ENCODE results near the gene MTERF4.

MTERF4 gene

GRCh38 chr2:241139531-241140444 lies 37.7 kb upstream of the MTERF4 start:
- no peak for TF ChIP-seq POLR2A (IDR thresholded peaks at IDR 0.05; ENCODE audit: low read length)
- TF ChIP-seq GATA1 (IDR thresholded peaks at IDR 0.05; ENCODE audit: low read depth, low read length), result no peak

GRCh38 chr2:241138471-241138870 lies 36.4 kb upstream of the MTERF4 start:
- TF ChIP-seq GATA1 (IDR thresholded peaks at IDR 0.05; ENCODE audit: low read depth, low read length) (no peak), POLR2A (IDR thresholded peaks at IDR 0.05; ENCODE audit: low read length) (no peak)
- no peak for DNase-seq

More at GRCh38 chr2:241139531-241140444, 37.7 kb upstream of the MTERF4 start:
- no peak for DNase-seq

DNA sequence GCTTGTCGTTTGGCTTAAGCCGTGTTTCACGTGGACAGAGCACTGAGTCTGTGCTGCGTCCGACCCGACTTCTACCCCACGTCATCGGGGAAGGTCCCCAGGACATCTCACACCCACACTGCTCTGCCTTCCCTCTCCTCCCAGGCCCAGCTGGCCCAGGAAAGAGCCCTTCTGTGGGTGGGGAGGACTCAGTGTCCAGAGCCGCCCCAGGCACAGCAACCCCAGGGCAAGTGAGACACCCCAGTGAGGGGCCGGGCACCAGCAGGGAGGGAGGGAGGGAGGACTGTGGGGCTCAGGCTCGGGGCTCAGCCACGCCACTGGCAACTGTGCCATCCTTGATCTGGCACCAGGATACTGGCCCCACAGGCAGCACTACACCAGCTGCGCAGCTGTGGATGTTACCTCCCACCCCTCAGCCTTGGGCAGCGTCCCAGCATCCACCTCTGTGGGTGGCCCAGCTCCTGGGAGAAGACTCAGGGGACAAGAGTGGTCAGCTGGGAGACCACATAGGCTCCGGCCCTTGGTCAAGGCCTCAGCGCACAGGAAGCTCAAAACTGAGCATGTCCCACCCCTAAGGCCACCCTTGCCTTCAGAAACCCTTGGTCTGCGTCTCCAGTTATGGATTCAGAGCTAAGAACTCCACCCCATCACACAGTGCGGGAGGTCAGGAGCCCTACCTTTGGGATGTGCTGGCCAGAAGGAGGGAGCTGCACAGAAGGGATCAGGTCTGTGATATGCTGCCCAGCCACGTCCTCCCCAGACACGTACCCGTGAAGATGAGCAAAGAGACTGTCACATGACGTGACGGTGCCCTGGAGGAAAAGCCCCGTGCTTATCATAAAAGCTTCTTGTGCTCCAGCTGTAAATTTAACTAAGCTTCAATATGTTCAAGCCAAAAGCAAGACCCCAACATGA lies 35.4 kb upstream of the MTERF4 start:
- TF ChIP-seq GATA1 (IDR thresholded peaks at IDR 0.05; ENCODE audit: low read depth, low read length) (no peak), POLR2A (IDR thresholded peaks at IDR 0.05; ENCODE audit: low read length) (no peak)
- no peak for DNase-seq

DNA sequence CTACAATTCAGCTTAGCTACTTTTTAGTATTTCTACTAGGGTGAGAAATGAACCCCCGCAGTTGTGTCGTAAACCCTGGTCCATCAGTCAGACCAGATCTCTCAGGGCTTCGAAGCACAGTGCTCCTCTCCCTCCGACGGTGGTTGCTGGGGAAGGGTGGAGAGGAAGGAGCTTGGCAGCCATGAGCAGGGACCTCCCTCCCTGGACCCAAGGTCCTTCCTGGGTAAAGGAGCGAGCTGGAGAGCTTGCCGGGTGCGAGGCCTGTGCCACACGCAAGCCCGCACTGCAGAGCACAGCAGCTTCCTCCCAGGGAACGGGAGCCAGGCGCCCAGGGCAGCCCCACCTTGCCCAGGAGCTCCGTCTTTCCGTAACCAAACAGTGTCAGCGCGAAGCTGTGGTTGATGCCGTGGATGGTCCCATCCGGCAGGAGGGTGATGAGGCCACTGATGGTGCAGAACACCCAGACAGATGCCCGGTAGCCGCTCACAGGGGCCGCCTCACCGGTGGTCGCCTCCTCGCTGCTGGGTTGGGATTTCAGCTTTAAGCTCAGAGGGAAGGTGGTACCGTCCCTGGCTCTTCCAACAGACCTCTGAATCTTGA lies 34.7 kb upstream of the MTERF4 start:
- no peak for DNase-seq
- TF ChIP-seq GATA1 (IDR thresholded peaks at IDR 0.05; ENCODE audit: low read depth, low read length) (no peak), POLR2A (IDR thresholded peaks at IDR 0.05; ENCODE audit: low read length) (no peak)

DNA sequence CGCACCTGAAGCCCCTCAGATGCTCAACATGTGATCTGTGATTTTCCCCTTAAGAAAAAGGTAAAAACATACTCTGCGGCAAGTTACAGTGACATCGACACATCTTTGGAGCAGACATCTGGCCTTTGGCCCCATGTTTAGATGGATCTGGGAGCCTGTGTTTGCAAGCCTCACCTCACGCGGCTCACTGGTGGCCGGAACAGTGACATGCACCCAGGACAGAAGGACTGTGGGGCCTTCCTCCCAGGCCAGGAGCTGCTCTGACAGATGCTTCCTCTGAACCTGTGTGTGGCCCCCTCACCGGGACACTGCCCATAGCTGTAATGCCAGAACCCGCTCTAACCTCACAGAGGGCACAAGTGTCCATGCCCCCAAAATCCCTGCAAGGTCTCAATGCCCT lies 34.1 kb upstream of the MTERF4 start:
- TF ChIP-seq POLR2A (IDR thresholded peaks at IDR 0.05; ENCODE audit: low read length) (no peak), GATA1 (IDR thresholded peaks at IDR 0.05; ENCODE audit: low read depth, low read length) (no peak)
- DNase-seq, result no peak

- no peak for DNase-seq
- no peak for TF ChIP-seq GATA1 (IDR thresholded peaks at IDR 0.05; ENCODE audit: low read depth, low read length)
- TF ChIP-seq POLR2A (IDR thresholded peaks at IDR 0.05; ENCODE audit: low read length), result no peak
These were observed 33.6 kb upstream of the MTERF4 start for GRCh38 chr2:241135737-241136136.

GRCh38 chr2:241134711-241135110 lies 32.6 kb upstream of the MTERF4 start:
- TF ChIP-seq POLR2A (IDR thresholded peaks at IDR 0.05; ENCODE audit: low read length), result no peak
- no peak for TF ChIP-seq GATA1 (IDR thresholded peaks at IDR 0.05; ENCODE audit: low read depth, low read length)
- no peak for DNase-seq

- TF ChIP-seq POLR2A (IDR thresholded peaks at IDR 0.05; ENCODE audit: low read length) (no peak), GATA1 (IDR thresholded peaks at IDR 0.05; ENCODE audit: low read depth, low read length) (no peak)
- no peak for DNase-seq
These were observed 31.3 kb upstream of the MTERF4 start for GRCh38 chr2:241133436-241133820.

DNA sequence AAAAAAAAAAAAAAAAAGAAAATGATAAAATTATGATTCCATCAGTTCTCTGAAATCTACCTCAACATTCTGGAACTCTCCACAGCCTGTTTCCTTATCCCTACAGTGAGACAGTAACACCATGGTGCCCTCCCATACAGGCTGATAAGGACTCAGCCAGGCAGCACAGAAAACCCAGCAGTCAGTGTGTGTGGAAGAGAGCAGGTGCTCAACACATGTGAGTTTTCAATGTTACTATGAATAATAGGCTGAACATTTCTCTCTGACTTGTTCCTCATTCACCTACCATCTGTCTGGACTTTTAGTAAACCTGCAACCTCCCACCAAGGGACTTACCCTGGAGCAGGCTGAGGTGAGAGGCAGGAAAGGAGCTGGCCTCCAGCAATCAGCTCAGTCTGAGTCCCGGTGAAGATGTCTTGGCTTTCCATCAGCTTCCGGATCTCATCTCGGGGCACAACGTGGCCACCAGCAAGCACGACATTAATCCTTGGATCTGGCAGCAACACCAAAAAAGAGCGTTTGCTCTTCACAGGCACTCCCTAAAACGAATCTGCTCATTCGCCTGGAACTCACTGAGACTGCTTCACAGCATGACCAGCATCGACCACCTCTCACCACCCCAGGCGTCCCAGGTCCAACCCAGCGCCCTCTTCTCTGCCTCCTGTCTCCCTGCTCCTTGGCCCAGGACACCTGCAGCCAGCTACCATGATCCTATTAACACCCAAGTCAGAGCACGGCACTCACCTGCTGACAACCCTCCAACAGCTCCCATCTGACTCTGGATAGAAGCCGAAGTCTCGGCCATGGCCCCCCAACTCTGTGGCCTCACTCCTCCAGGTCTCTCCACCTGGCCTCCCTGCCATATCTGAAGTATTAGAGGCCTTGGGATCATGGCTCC lies 30.7 kb upstream of the MTERF4 start:
- peak; percentile 25 to 74 for DNase-seq
- TF ChIP-seq POLR2A (IDR thresholded peaks at IDR 0.05; ENCODE audit: low read length) (no peak), GATA1 (IDR thresholded peaks at IDR 0.05; ENCODE audit: low read depth, low read length) (no peak)

DNA sequence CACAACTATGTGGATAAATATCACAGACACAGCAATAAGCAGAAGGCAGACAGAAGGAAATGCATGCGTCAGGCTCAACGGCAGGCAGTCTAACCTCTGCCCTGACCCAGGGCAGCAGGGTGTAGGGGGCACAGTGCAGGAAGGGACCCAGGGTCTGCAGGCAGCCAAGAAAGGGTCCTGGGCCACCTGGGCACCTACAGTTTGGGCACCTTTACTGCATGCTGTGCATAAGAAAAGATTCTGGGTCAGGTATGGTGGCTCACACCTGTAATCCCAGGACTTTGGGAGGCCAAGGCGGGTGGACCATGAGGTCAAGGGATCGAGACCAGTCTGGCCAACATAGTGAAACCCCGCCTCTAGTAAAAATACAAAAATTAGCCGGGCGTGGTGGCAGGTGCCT lies 29.4 kb upstream of the MTERF4 start:
- no peak for DNase-seq
- TF ChIP-seq GATA1 (IDR thresholded peaks at IDR 0.05; ENCODE audit: low read depth, low read length) (no peak), POLR2A (IDR thresholded peaks at IDR 0.05; ENCODE audit: low read length) (no peak)

DNA sequence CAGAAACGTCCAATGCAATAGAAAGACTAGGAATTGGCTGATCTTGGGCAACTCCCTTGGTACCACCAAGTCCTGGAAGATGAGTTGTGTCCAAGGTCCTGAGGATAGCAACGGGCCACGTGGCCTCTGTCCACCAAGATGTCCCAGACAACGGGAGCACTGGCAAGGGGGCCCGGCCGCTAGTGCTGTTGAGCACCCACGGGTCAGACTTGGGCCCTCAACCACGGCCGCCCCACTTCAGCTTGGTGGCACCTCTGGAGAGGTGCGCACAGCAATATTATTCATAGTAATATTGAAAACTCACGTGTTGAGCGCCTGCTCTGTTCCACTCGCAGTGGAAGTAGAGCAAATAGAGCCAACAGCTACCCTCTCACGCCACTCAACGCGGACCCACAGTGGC lies 28.2 kb upstream of the MTERF4 start:
- TF ChIP-seq GATA1 (IDR thresholded peaks at IDR 0.05; ENCODE audit: low read depth, low read length) (no peak), POLR2A (IDR thresholded peaks at IDR 0.05; ENCODE audit: low read length) (no peak)
- DNase-seq, result no peak

- TF ChIP-seq GATA1 (IDR thresholded peaks at IDR 0.05; ENCODE audit: low read depth, low read length) (no peak), POLR2A (IDR thresholded peaks at IDR 0.05; ENCODE audit: low read length) (no peak)
- no peak for DNase-seq
These were observed 27.2 kb upstream of the MTERF4 start for GRCh38 chr2:241129086-241129871.

All from erythroblast (primary cell).